K562 (cell line): Measurements from ENCODE around the gene IFT25. TPM values are rescaled to one million over a fixed set of nuclear protein-coding genes. Genes with fewer than 3 reads are reported as not detected.

ENCODE experiments used
- CBX2 ChIP-seq: fragments of 200-600 bp; sonication (generic); IDR thresholded peaks from one replicate; pipeline ENCODE4 v1.6.1; 2012; ENCODE audit warnings: mild to moderate bottlenecking, low read length, inconsistent platforms; ENCODE audit not compliant: insufficient read depth, poor library complexity, severe bottlenecking
- FUS ChIP-seq: fragments of 200-400 bp; formaldehyde crosslinking; optimal IDR thresholded peaks from 2 replicates; pipeline ENCODE3; 2017; ENCODE audit warnings: low read depth, low read length
- MECOM ChIP-seq: fragments of 250-450 bp; sonication (Bioruptor Pico); IDR thresholded peaks from 2 replicates; pipeline ENCODE4 v1.8.0; 2022; ENCODE audit warnings: inconsistent platforms
- MYC ChIP-seq, 2 experiments: fragments of 250-450 bp in 1 of 2; sonication (Bioruptor Pico) in 1 of 2; IDR thresholded peaks; 2 replicates each; pipeline versions ENCODE4 v1.5.1 to v1.6.1; 2012 to 2021; ENCODE audit warnings: low read depth in 2 of 2, borderline replicate concordance in 1 of 2, improper control_type of control experiment in 1 of 2, low read length in 1 of 2, mild to moderate bottlenecking in 1 of 2, moderate library complexity in 1 of 2
- POLR2H ChIP-seq: IDR thresholded peaks from 2 replicates; pipeline ENCODE4 v1.6.1; 2016; ENCODE audit warnings: missing genetic modification characterization, low read depth, mild to moderate bottlenecking, control low read depth, missing compliant biosample characterization, moderate library complexity
- PYGO2 ChIP-seq: fragments of 450-650 bp; IDR thresholded peaks from 2 replicates; pipeline ENCODE4 v1.6.1; 2016; ENCODE audit warnings: mild to moderate bottlenecking, missing genetic modification characterization, moderate library complexity, missing compliant biosample characterization
- TCF7 ChIP-seq: sonication (generic); IDR thresholded peaks from 2 replicates; pipeline ENCODE4 v1.6.1; 2016; ENCODE audit warnings: antibody characterized with exemption, borderline replicate concordance
- ZNF830 ChIP-seq: fragments of 250-450 bp; sonication (Bioruptor Pico); IDR thresholded peaks from 2 replicates; pipeline ENCODE4 v1.5.0; 2021; ENCODE audit warnings: mild to moderate bottlenecking
- polyA plus RNA-seq, 8 experiments: library from polyadenylated mRNA; depleted of rRNA in 4 of 8; stranded (reverse) in 5 of 8; unstranded in 3 of 8; fragments of >200 nt; fragmentation: Nextera tagmentation in 2 of 8; fragmentation: Illumina TruSeq in 1 of 8; extraction: Ambion mirVana in 2 of 8; extraction: Trizol in 1 of 8; gene quantifications; 2 replicates each; pipeline versions ENCODE4 v1.2.1 to v1.2.3, GENCODE V29; 2011 to 2014; ENCODE audit warnings: inconsistent platforms in 1 of 8, missing spikeins in 1 of 8
- total RNA-seq, 7 experiments: library from RNA; depleted of rRNA in 6 of 7; stranded (reverse); fragments of >200 nt in 6 of 7; fragmentation: Illumina TruSeq in 2 of 7; extraction: Trizol in 2 of 7; gene quantifications; 2 replicates each; pipeline versions ENCODE4 v1.2.1 to v1.2.3, GENCODE V29; 2011 to 2021; ENCODE audit warnings: low replicate concordance in 1 of 7
- TF ChIP-seq, protein P1 (sequence below): fragments of 450-650 bp; IDR thresholded peaks from 2 replicates; pipeline ENCODE4 v1.6.1; 2016; ENCODE audit warnings: mild to moderate bottlenecking
- TF ChIP-seq, protein P2 (sequence below), 2 experiments: fragments of 450-650 bp; IDR thresholded peaks; 2 replicates each; pipeline ENCODE4 v1.6.1; 2016; ENCODE audit warnings: mild to moderate bottlenecking in 2 of 2, borderline replicate concordance in 1 of 2, low read depth in 1 of 2, moderate library complexity in 1 of 2
- TF ChIP-seq, protein P3 (sequence below): IDR thresholded peaks from 2 replicates; pipeline ENCODE4 v1.6.1; 2014; ENCODE audit warnings: antibody characterized with exemption
- TF ChIP-seq, protein P4 (sequence below): fragments of 250-450 bp; sonication (Bioruptor Pico); IDR thresholded peaks from 2 replicates; pipeline ENCODE4 v1.8.0; 2022; ENCODE audit warnings: moderate library complexity, mild to moderate bottlenecking, inconsistent platforms

The IFT25 gene
- total and polyA plus RNA-seq, 9 of the 15 experiments (the other 6 are each of a cell fraction or from before 2014, with no cell fraction given): 93.6 to 209 (median 167) TPM

DNA sequence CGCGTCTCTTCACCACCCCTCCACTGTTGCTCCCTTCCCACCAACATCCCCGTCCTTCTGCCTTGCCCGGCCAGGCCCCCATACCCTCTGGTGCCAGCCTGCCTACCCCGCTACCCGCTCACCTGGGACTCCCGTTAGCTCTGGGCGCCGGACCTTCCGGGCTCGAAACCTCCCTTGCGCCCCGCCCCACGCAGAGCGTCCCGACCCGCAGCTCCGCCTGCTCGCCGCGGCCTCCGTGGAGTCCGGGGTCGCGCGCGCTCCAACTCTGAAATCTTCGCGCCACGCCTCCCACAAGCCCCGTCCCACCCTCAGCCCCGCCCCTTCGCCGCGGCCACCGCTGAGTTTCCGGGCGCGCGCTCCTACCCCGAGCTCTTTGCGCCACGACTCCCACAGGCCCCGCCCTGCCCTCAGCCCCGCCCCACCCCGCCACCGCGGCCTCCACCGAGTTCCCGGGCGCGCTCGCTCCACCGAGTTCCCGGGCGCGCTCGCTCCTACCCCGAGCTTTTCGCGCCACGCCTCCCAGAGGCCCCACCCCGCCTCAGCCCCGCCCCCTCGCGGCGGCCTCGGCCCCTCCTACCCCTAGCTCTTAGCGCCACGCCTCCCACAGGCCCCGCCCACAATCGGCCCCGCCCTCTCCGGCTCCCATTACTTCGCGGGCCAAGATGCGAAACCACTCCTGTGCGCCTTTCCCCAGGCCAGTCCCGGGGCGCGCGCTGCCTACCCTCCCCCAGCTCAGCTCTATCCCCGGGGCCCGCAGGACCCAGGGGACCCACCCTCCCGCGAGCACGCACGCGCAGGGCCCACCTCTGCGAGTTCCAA is at the start of gene IFT25 (continued):
- TF ChIP-seq, protein P1, sequence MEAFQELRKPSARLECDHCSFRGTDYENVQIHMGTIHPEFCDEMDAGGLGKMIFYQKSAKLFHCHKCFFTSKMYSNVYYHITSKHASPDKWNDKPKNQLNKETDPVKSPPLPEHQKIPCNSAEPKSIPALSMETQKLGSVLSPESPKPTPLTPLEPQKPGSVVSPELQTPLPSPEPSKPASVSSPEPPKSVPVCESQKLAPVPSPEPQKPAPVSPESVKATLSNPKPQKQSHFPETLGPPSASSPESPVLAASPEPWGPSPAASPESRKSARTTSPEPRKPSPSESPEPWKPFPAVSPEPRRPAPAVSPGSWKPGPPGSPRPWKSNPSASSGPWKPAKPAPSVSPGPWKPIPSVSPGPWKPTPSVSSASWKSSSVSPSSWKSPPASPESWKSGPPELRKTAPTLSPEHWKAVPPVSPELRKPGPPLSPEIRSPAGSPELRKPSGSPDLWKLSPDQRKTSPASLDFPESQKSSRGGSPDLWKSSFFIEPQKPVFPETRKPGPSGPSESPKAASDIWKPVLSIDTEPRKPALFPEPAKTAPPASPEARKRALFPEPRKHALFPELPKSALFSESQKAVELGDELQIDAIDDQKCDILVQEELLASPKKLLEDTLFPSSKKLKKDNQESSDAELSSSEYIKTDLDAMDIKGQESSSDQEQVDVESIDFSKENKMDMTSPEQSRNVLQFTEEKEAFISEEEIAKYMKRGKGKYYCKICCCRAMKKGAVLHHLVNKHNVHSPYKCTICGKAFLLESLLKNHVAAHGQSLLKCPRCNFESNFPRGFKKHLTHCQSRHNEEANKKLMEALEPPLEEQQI: no peak
- TF ChIP-seq FUS (no peak), MYC (IDR thresholded peaks at IDR 0.05; ENCODE audit: low read depth, low read length) (no peak; the same call in 1 of the 2 replicates), MYC (CRISPR knock-in tag; IDR thresholded peaks at IDR 0.05; ENCODE audit: borderline replicate concordance, low read depth) (0 out of 2 replicates have a peak, but pooled peaks have one; percentile 37), POLR2H (tag) (no peak), MECOM (CRISPR knock-in tag) (no peak), TCF7 (no peak), PYGO2 (tag) (no peak), CBX2 (no peak), ZNF830 (CRISPR knock-in tag) (no peak)
- TF ChIP-seq, protein P2, sequence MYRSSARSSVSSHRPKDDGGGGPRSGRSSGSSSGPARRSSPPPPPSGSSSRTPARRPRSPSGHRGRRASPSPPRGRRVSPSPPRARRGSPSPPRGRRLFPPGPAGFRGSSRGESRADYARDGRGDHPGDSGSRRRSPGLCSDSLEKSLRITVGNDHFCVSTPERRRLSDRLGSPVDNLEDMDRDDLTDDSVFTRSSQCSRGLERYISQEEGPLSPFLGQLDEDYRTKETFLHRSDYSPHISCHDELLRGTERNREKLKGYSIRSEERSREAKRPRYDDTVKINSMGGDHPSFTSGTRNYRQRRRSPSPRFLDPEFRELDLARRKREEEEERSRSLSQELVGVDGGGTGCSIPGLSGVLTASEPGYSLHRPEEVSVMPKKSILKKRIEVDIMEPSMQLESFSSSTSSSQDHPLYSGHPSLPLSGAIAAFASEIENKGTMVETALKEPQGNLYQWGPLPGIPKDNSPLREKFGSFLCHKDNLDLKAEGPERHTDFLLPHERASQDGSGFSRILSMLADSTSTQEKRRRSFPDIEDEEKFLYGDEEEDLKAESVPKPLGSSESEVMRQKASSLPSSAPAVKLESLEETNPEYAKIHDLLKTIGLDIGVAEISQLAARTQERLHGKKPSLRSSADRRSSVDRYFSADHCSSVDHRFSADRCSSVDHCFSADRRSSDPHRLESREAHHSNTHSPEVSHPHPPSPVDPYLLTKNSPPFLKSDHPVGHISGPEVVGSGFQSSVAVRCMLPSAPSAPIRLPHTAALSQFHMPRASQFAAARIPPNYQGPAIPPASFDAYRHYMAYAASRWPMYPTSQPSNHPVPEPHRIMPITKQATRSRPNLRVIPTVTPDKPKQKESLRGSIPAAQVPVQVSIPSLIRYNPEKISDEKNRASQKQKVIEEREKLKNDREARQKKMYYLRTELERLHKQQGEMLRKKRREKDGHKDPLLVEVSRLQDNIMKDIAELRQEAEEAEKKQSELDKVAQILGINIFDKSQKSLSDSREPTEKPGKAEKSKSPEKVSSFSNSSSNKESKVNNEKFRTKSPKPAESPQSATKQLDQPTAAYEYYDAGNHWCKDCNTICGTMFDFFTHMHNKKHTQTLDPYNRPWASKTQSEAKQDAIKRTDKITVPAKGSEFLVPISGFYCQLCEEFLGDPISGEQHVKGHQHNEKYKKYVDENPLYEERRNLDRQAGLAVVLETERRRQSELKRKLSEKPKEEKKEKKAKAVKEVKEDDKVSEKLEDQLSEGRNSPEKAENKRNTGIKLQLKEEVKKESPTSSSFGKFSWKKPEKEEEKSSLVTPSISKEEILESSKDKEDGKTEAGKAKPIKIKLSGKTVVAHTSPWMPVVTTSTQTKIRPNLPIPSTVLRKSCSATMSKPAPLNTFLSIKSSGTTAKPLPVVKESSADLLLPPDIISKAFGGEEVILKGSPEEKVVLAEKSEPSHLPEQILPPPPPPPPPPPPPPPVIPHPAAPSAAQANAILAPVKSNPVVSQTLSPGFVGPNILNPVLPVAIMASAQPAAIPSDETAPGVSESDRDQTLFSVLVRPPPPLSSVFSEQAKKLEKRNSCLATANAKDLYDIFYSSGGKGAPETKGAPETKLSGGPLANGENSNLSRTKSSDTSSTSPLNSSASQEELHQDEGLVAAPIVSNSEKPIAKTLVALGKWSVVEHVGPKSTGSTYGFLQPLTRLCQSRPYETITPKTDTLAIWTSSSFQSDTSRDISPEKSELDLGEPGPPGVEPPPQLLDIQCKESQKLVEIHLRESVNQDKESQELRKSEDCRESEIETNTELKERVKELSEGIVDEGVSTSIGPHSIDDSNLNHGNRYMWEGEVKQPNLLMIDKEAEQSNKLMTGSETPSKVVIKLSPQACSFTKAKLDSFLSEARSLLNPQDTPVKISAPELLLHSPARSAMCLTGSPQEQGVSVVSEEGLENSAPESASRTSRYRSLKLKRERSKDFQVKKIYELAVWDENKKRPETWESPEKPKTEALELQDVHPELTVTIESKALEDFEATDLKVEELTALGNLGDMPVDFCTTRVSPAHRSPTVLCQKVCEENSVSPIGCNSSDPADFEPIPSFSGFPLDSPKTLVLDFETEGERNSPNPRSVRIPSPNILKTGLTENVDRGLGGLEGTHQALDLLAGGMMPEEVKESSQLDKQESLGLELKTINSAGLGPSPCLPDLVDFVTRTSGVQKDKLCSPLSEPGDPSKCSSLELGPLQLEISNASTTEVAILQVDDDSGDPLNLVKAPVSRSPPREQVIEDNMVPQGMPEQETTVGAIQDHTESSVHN (IDR thresholded peaks at IDR 0.05; ENCODE audit: borderline replicate concordance in 1 of 2, low read depth in 1 of 2): no peak
- TF ChIP-seq, protein P3, sequence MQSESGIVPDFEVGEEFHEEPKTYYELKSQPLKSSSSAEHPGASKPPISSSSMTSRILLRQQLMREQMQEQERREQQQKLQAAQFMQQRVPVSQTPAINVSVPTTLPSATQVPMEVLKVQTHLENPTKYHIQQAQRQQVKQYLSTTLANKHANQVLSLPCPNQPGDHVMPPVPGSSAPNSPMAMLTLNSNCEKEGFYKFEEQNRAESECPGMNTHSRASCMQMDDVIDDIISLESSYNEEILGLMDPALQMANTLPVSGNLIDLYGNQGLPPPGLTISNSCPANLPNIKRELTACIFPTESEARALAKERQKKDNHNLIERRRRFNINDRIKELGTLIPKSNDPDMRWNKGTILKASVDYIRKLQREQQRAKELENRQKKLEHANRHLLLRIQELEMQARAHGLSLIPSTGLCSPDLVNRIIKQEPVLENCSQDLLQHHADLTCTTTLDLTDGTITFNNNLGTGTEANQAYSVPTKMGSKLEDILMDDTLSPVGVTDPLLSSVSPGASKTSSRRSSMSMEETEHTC: no peak
- TF ChIP-seq, protein P4, sequence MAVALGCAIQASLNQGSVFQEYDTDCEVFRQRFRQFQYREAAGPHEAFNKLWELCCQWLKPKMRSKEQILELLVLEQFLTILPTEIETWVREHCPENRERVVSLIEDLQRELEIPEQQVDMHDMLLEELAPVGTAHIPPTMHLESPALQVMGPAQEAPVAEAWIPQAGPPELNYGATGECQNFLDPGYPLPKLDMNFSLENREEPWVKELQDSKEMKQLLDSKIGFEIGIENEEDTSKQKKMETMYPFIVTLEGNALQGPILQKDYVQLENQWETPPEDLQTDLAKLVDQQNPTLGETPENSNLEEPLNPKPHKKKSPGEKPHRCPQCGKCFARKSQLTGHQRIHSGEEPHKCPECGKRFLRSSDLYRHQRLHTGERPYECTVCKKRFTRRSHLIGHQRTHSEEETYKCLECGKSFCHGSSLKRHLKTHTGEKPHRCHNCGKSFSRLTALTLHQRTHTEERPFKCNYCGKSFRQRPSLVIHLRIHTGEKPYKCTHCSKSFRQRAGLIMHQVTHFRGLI: no peak
